Bronchial epithelial cell (primary cell): Measurements from ENCODE around the gene B3GNT7. TPM values are rescaled to one million over a fixed set of nuclear protein-coding genes. Genes with fewer than 3 reads are reported as not detected.

Source experiments
- DNase-seq: peaks from one replicate; pipeline ENCODE4 v3.0.0-alpha.2; 2010; ENCODE audit warnings: low read depth
- FAIRE-seq: peaks from 2 replicates; lab custom pipeline; 2011; peaks lifted over from hg19 to GRCh38; lab: Jason Lieb, UNC
- H3K27me3 ChIP-seq: 2 replicates; pipeline ENCODE4 v1.5.1; 2011; ENCODE audit warnings: low read length; ENCODE audit not compliant: control insufficient read depth, insufficient read depth
- H3K36me3 ChIP-seq: 2 replicates; pipeline ENCODE4 v1.5.1; 2011; ENCODE audit warnings: low read length; ENCODE audit not compliant: control insufficient read depth, insufficient read depth
- H3K4me3 ChIP-seq: 2 replicates; pipeline ENCODE4 v1.5.1; 2011; ENCODE audit warnings: mild to moderate bottlenecking, low read depth, low read length, control low read depth
- total RNA-seq: library from RNA; depleted of rRNA; stranded (reverse); fragments of >200 nt; gene quantifications from 2 replicates; pipeline ENCODE4 v1.2.1, GENCODE V29; 2014
- TF ChIP-seq, protein P1 (sequence below): IDR thresholded peaks from 2 replicates; pipeline ENCODE4 v1.5.1; 2011; ENCODE audit warnings: mild to moderate bottlenecking, moderate library complexity, low read length, control low read depth, inconsistent platforms; ENCODE audit not compliant: insufficient read depth, severe bottlenecking

Gene B3GNT7
- total RNA-seq, 1 donor from 2014 or later: 0.26 TPM

DNA sequence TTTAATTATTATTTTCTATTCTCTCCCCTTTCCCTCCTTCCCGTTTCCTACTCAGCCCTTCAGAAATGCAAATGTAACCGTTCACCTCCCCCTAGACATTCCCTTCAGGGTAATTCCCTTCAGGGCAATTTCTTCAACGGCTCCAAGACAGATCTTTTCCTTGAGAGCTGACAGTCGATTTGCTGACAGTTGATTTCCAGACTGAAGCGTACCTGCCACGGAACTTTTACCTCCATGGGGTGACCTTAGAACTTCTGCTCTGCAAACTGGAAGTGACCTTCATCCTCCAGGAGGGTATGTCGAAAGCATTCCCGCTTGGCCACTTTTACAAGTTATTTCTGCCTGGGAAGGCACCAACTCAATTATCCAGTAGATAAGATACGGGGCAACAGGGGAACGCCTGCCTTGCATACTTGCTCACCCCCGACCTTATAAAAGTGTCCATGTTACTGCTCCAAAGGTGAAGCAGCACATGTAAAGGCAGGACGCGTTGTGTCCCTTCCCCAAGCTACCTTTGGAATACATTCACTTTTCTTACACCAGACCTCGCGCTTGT, 18.5 kb downstream of the B3GNT7 start:
- TF ChIP-seq, protein P1, sequence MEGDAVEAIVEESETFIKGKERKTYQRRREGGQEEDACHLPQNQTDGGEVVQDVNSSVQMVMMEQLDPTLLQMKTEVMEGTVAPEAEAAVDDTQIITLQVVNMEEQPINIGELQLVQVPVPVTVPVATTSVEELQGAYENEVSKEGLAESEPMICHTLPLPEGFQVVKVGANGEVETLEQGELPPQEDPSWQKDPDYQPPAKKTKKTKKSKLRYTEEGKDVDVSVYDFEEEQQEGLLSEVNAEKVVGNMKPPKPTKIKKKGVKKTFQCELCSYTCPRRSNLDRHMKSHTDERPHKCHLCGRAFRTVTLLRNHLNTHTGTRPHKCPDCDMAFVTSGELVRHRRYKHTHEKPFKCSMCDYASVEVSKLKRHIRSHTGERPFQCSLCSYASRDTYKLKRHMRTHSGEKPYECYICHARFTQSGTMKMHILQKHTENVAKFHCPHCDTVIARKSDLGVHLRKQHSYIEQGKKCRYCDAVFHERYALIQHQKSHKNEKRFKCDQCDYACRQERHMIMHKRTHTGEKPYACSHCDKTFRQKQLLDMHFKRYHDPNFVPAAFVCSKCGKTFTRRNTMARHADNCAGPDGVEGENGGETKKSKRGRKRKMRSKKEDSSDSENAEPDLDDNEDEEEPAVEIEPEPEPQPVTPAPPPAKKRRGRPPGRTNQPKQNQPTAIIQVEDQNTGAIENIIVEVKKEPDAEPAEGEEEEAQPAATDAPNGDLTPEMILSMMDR: no peak
- no peak overlapping the region for H3K4me3 ChIP-seq
- no peaks in the 10 kb centered on the region for H3K27me3 ChIP-seq
- no peaks in the 10 kb centered on the region for H3K36me3 ChIP-seq
- FAIRE-seq: no peak
- DNase-seq: no peak

DNA sequence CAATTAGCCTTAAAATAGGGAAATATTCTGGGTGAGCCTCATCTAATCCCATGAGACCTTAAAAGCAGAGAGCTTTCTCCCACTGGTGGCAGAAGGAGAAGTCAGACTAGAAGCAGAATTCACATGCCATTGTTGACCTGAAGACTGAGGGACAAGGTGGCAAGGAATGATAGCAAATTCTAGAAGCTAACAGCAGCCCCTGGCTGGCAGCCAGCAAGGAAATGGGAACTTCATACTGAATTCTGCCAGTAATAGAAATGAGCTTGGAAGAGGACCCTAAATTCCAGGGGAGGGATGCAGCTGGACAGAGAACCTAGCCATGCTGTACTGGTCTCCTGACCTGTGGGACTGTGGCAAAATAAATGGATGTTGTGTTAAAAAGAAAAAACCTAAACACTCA, 19.5 kb downstream of the B3GNT7 start:
- H3K4me3 ChIP-seq: no peak overlapping the region
- no peaks in the 10 kb centered on the region for H3K36me3 ChIP-seq
- no peaks in the 10 kb centered on the region for H3K27me3 ChIP-seq
- FAIRE-seq (no peak), DNase-seq (no peak)
- TF ChIP-seq, protein P1: no peak

DNA sequence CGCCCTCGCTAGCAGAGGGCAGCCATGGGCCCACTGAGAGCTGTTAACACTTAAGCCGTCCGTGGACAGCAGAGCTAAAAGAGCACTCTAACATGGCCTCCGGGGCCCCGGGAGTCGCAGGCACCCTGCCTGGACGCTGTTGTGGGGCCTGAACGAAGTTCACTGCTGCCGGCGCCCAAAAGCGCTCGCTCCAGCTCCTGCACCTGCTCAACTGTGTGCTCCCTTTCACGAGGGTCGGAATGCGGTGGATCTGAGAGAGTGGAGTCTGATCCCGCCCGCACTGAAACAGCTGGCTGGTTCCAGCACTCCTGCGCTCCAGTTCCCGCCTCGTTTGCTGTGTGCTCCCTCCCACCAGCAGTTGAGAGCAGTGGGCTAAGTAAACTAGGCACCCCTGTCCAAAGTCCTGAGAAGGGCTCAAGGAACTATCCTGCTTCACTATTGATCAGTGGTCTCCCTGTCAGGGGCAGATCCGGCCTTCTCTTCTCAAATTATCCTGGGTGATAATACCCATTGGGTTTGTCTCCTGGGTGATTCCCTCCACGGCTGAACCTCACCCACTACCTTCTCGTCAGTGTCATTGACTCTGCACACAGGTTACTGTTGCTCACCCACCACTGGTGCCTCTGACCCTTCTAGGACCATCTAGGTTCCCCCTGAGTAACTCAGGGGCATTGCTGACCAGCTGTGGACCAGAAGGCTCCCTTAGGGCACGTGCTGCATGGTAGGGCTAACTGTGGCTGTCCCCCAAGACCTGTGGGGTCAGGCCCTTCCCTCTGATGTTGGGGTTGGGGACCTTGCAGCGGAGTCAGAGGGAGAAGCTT, 23.5 kb downstream of the B3GNT7 start:
- no peak for FAIRE-seq
- Histone ChIP-seq H3K4me3 (no peak overlapping the region), H3K36me3 (no peaks in the 10 kb centered on the region), H3K27me3 (no peaks in the 10 kb centered on the region)
- no peak for DNase-seq
- TF ChIP-seq, protein P1: no peak

DNA sequence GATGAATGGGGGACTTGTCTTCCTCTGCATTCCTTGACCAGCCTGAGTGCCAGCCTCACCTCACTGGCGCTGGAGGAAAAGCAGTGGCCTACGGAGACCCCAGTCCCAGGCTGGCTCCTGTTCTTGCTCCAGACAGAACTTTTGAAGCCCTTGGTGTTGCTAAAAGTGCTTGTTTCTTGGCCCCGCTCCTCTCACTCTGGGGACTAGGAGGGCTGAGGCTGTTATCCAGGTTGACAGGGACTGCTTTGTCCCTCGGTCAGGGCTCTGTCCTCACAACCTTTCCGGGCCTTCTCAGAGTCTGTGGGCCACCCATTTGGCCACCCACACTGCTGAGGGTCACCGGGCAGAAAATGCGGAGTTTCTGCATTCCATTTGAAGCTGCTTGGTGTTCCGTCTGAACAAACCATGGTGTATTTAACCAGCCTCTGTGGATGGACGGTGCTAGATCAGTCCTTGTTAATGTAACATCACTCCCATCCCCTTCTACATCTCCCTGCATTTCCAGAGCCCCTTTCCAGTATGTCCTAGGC, 25.6 kb downstream of the B3GNT7 start:
- TF ChIP-seq, protein P1: no peak
- Histone ChIP-seq H3K27me3 (no peaks in the 10 kb centered on the region), H3K36me3 (no peaks in the 10 kb centered on the region), H3K4me3 (no peak overlapping the region)
- DNase-seq: no peak
- no peak for FAIRE-seq

DNA sequence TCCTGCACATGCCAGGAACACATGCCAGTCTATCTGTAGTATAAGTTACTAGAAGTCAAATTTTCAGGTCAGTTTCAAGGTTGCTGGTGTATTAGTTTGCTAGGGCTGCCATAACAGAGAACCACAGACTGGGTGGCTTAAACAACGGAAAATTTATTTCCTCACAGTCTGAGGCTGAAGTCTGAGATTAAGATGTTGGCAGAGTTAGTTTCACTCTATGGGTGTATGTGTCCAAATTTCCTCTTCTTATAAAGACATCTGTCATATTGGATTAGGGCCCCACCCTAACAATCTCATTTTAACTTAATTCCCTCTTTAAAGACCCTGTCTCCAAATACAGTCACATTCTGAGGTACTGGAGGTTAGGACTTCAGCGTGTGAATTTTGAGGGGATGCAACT, 26.5 kb downstream of the B3GNT7 start:
- no peak for FAIRE-seq
- H3K4me3 ChIP-seq: no peak overlapping the region
- TF ChIP-seq, protein P1: no peak
- DNase-seq: no peak
- no peaks in the 10 kb centered on the region for H3K36me3 ChIP-seq
- H3K27me3 ChIP-seq: no peaks in the 10 kb centered on the region
